Smooth muscle cell (in vitro differentiated cells): ENCODE results near the gene ERVMER34-1. TPM values are rescaled to one million over a fixed set of nuclear protein-coding genes. Genes with fewer than 3 reads are reported as not detected.

ENCODE experiments used
- DNase-seq: peaks from one replicate; lab custom pipeline; 2025; ENCODE audit not compliant: unreplicated experiment; lab: John Stamatoyannopoulos, UW
- H2AFZ ChIP-seq: fragments of 200-600 bp; sonication (generic); 2 replicates; pipeline ENCODE4 v1.6.0; 2016; ENCODE audit warnings: antibody characterized with exemption, low read depth, mild to moderate bottlenecking
- H3F3A ChIP-seq: fragments of 200-600 bp; sonication (generic); 2 replicates; pipeline ENCODE4 v1.6.0; 2017; ENCODE audit warnings: antibody characterized with exemption, low read depth
- H3K27ac ChIP-seq: fragments of 200-600 bp; sonication (generic); 2 replicates; pipeline ENCODE4 v1.5.1; 2016; ENCODE audit warnings: low read depth, mild to moderate bottlenecking
- H3K27me3 ChIP-seq: fragments of 200-600 bp; sonication (generic); 2 replicates; pipeline ENCODE4 v1.6.1; 2016; ENCODE audit warnings: low read depth, mild to moderate bottlenecking
- H3K36me3 ChIP-seq: fragments of 200-600 bp; sonication (generic); 2 replicates; pipeline ENCODE4 v1.5.1; 2016; ENCODE audit warnings: low read depth
- H3K4me1 ChIP-seq: fragments of 200-600 bp; sonication (generic); 2 replicates; pipeline ENCODE4 v1.5.1; 2016; ENCODE audit warnings: low read depth
- H3K4me2 ChIP-seq: fragments of 200-600 bp; sonication (generic); 2 replicates; pipeline ENCODE4 v1.6.0; 2016; ENCODE audit warnings: mild to moderate bottlenecking
- H3K4me3 ChIP-seq: fragments of 200-600 bp; sonication (generic); 2 replicates; pipeline ENCODE4 v1.5.1; 2016; ENCODE audit warnings: mild to moderate bottlenecking
- H3K79me2 ChIP-seq: fragments of 200-600 bp; sonication (generic); 2 replicates; pipeline ENCODE4 v1.6.0; 2016; ENCODE audit warnings: low read depth, mild to moderate bottlenecking
- H3K9ac ChIP-seq: fragments of 200-600 bp; sonication (generic); 2 replicates; pipeline ENCODE4 v1.6.0; 2016; ENCODE audit warnings: low read depth
- H3K9me3 ChIP-seq: fragments of 200-600 bp; sonication (generic); replicated peaks from 2 replicates; pipeline ENCODE4 v1.5.1; 2016; ENCODE audit warnings: low read depth
- H4K20me1 ChIP-seq: fragments of 200-600 bp; sonication (generic); 2 replicates; pipeline ENCODE4 v1.6.0; 2016; ENCODE audit warnings: low read depth
- WGBS: methylation state at CpG from one replicate; pipeline ENCODE4 v1.1.7; 2016; ENCODE audit warnings: low lambda C conversion rate; 5-methylcytosine and 5-hydroxymethylcytosine counted together
- polyA plus RNA-seq: library from polyadenylated mRNA; unstranded; fragments of >200 nt; fragmentation: Nextera tagmentation; extraction: Ambion mirVana; gene quantifications from 2 replicates; pipeline ENCODE4 v1.2.1, GENCODE V29; 2016
- total RNA-seq: library from RNA; depleted of rRNA; stranded (reverse); fragments of >200 nt; gene quantifications from 2 replicates; pipeline ENCODE4 v1.2.3, GENCODE V29; 2014
- TF ChIP-seq, protein P1 (sequence below): fragments of 200-600 bp; sonication (generic); IDR thresholded peaks from 2 replicates; pipeline ENCODE4 v1.5.1; 2017; ENCODE audit warnings: borderline replicate concordance, mild to moderate bottlenecking, antibody characterized with exemption; ENCODE audit not compliant: insufficient read depth, poor library complexity, severe bottlenecking

Gene ERVMER34-1
- total and polyA plus RNA-seq, 2 experiments from 2014 or later = 0.71 to 4.1 TPM

DNA sequence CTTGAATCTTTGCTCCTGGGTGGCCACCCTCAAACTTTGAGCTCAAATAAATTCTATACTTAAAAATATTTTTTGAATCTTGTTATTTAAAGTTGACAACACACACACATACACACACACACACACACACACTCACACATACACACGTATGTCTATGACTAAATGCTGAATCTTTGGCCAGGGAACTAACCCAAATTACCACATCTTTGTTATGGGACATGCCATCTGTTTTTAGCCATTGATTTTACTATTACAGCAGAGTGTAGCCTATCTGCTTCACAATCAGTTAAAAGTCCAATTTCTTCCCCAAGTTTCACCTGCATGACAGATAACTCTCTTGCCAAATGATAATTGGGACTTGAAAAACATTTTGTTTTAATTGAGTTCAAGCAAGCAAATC, 47.1 kb downstream of the ERVMER34-1 start:
- no peak overlapping the region for H2AFZ ChIP-seq
- no peaks in the 10 kb centered on the region for H3K79me2 ChIP-seq
- no peak overlapping the region for H3K27ac ChIP-seq
- no peak overlapping the region for H3K4me2 ChIP-seq
- no peak for DNase-seq
- no peaks in the 10 kb centered on the region for H4K20me1 ChIP-seq
- no peaks in the 10 kb centered on the region for H3F3A ChIP-seq
- no peaks in the 10 kb centered on the region for H3K36me3 ChIP-seq
- WGBS = 83% methylated on average over 1 of the region's 1 CpG
- H3K4me3 ChIP-seq = no peak overlapping the region
- no peak overlapping the region for H3K9ac ChIP-seq
- no peaks in the 10 kb centered on the region for H3K4me1 ChIP-seq
- no peaks in the 10 kb centered on the region for H3K27me3 ChIP-seq
- no peaks in the 10 kb centered on the region for H3K9me3 ChIP-seq
- TF ChIP-seq, protein P1, sequence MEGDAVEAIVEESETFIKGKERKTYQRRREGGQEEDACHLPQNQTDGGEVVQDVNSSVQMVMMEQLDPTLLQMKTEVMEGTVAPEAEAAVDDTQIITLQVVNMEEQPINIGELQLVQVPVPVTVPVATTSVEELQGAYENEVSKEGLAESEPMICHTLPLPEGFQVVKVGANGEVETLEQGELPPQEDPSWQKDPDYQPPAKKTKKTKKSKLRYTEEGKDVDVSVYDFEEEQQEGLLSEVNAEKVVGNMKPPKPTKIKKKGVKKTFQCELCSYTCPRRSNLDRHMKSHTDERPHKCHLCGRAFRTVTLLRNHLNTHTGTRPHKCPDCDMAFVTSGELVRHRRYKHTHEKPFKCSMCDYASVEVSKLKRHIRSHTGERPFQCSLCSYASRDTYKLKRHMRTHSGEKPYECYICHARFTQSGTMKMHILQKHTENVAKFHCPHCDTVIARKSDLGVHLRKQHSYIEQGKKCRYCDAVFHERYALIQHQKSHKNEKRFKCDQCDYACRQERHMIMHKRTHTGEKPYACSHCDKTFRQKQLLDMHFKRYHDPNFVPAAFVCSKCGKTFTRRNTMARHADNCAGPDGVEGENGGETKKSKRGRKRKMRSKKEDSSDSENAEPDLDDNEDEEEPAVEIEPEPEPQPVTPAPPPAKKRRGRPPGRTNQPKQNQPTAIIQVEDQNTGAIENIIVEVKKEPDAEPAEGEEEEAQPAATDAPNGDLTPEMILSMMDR = no peak

- Histone ChIP-seq H3K4me1 (no peaks in the 10 kb centered on the region), H3K36me3 (no peaks in the 10 kb centered on the region), H3K9ac (no peak overlapping the region), H3K79me2 (no peaks in the 10 kb centered on the region), H3K4me2 (no peak overlapping the region), H3F3A (no peaks in the 10 kb centered on the region), H3K27ac (no peak overlapping the region), H3K27me3 (no peaks in the 10 kb centered on the region), H2AFZ (no peak overlapping the region), H4K20me1 (no peaks in the 10 kb centered on the region), H3K4me3 (no peak overlapping the region), H3K9me3 (no peaks in the 10 kb centered on the region)
- TF ChIP-seq, protein P1 = no peak
- WGBS = 95% methylated on average over 3 of the region's 3 CpGs
- no peak for DNase-seq
Measured at GRCh38 chr4:52701207-52701606, 50.0 kb downstream of the ERVMER34-1 start.

DNA sequence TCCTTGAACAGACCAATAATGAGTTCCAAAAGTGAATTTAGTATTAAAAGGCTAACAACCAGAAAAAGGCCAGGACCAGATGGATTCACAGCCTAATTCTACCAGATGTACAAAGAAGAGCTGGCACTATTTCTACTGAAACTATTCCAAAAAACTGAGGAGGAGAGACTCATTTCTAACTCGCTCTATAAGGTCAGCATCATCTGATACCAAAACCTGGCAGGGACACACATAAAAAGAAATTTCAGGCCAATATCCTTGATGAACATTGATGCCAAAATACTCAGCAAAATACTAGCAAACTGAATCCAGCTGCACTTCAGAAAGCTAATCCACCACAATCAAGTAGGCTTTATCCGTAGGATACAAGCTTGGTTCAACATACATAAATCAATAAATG, 56.3 kb downstream of the ERVMER34-1 start:
- H3K27ac ChIP-seq = no peak overlapping the region
- H3K27me3 ChIP-seq = no peaks in the 10 kb centered on the region
- H4K20me1 ChIP-seq = no peaks in the 10 kb centered on the region
- H3K9me3 ChIP-seq = no peaks in the 10 kb centered on the region
- no peak overlapping the region for H3K9ac ChIP-seq
- no peak overlapping the region for H3K4me3 ChIP-seq
- TF ChIP-seq, protein P1 = no peak
- DNase-seq = no peak
- no peaks in the 10 kb centered on the region for H3F3A ChIP-seq
- H3K79me2 ChIP-seq = no peaks in the 10 kb centered on the region
- WGBS = 93% methylated on average over 2 of the region's 2 CpGs
- no peaks in the 10 kb centered on the region for H3K4me1 ChIP-seq
- no peak overlapping the region for H2AFZ ChIP-seq
- no peak overlapping the region for H3K4me2 ChIP-seq
- H3K36me3 ChIP-seq = no peaks in the 10 kb centered on the region

DNA sequence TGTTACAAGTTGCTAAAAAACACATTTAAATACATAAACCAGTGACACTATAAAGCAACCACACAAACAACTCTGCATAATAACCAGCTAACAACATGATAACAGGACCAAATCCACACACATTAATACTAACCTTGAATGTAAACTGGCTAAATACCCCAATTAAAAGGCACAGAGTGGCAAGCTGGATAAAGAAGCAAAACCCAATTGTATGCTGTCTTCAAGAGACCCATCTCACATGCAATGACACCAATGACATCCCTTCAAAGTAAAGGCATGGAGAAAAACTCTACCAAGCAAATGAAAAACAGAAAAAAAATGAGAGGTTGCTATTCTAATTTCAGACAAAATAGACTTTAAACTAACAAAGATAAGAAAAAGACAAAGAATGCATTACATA, 57.7 kb downstream of the ERVMER34-1 start:
- Histone ChIP-seq H3K27me3 (no peaks in the 10 kb centered on the region), H3K36me3 (no peaks in the 10 kb centered on the region), H3K9ac (no peak overlapping the region), H3K4me2 (no peak overlapping the region), H4K20me1 (no peaks in the 10 kb centered on the region), H3F3A (no peaks in the 10 kb centered on the region), H3K4me3 (no peak overlapping the region), H2AFZ (no peak overlapping the region), H3K27ac (no peak overlapping the region), H3K4me1 (no peaks in the 10 kb centered on the region), H3K79me2 (no peaks in the 10 kb centered on the region), H3K9me3 (no peaks in the 10 kb centered on the region)
- no peak for DNase-seq
- TF ChIP-seq, protein P1 = no peak
